HL-60 (cell line): ENCODE measurements around the gene TASP1.
"Not testable (repeated sequence)": the region's sequence is repeated elsewhere in the genome, so short reads cannot be mapped to it uniquely, and the experiment has no call there.

Experiments
- DNase-seq, 2 experiments: peaks; one replicate each; pipeline ENCODE4 v3.0.0-alpha.2; 2010 to 2020; ENCODE audit warnings: low read depth in 1 of 2, low spot score in 1 of 2
- H3K27ac ChIP-seq: fragments of 250-450 bp; sonication (Bioruptor Pico); replicated peaks from 2 replicates; pipeline ENCODE4 v1.5.1; 2020; ENCODE audit warnings: mild to moderate bottlenecking, moderate library complexity
- H3K27me3 ChIP-seq: fragments of 250-450 bp; sonication (Bioruptor Pico); 2 replicates; pipeline ENCODE4 v1.5.1; 2021; ENCODE audit warnings: mild to moderate bottlenecking, moderate library complexity; ENCODE audit not compliant: insufficient read depth, poor library complexity, severe bottlenecking
- H3K4me3 ChIP-seq: replicated peaks from 2 replicates; pipeline ENCODE4 v1.5.1; 2011; ENCODE audit warnings: mild to moderate bottlenecking, control low read depth, low read length; ENCODE audit not compliant: insufficient read depth
- CTCF ChIP-seq: IDR thresholded peaks from one replicate; pipeline ENCODE4 v1.5.1; 2011; ENCODE audit warnings: low read length, control low read depth, inconsistent platforms; ENCODE audit not compliant: insufficient read depth
- GABPA ChIP-seq: IDR thresholded peaks from 2 replicates; pipeline ENCODE4 v1.6.1; 2012; ENCODE audit warnings: low read depth
- POLR2AphosphoS5 ChIP-seq: IDR thresholded peaks from 2 replicates; pipeline ENCODE4 v1.6.1; 2012; ENCODE audit warnings: low read depth
- REST ChIP-seq: IDR thresholded peaks from 2 replicates; pipeline ENCODE4 v1.6.1; 2012; ENCODE audit warnings: low read depth; ENCODE audit not compliant: insufficient replicate concordance
- SPI1 ChIP-seq: IDR thresholded peaks from 2 replicates; pipeline ENCODE4 v1.6.1; 2012; ENCODE audit warnings: low read depth, mild to moderate bottlenecking, borderline replicate concordance

The TASP1 gene

GRCh38 chr20:13665709-13666395, 27.1 kb upstream of the TASP1 start:
- DNase-seq: no peak
- no peak overlapping the region for H3K27ac ChIP-seq
- TF ChIP-seq SPI1: no peak
- no peak for TF ChIP-seq CTCF
- TF ChIP-seq POLR2AphosphoS5: no peak
- no peak for TF ChIP-seq GABPA
- TF ChIP-seq REST: no peak
- H3K27me3 ChIP-seq: peaks cover 2% of the 10 kb centered on the region
- H3K4me3 ChIP-seq: no peak overlapping the region

GRCh38 chr20:13661070-13661685, 22.4 kb upstream of the TASP1 start:
- no peak overlapping the region for H3K4me3 ChIP-seq
- peaks cover 2% of the 10 kb centered on the region for H3K27me3 ChIP-seq
- DNase-seq: no peak
- no peak overlapping the region for H3K27ac ChIP-seq
- TF ChIP-seq POLR2AphosphoS5 (no peak), SPI1 (no peak), GABPA (no peak), REST (no peak), CTCF (no peak)

- TF ChIP-seq REST (no peak), POLR2AphosphoS5 (no peak), CTCF (no peak), GABPA (no peak), SPI1 (peak; percentile 77)
- peaks cover 2% of the 10 kb centered on the region for H3K27me3 ChIP-seq
- no peak overlapping the region for H3K27ac ChIP-seq
- H3K4me3 ChIP-seq: no peak overlapping the region
- DNase-seq: no peak
Measured at GRCh38 chr20:13659288-13659687, 20.6 kb upstream of the TASP1 start.

- not testable (repeated sequence) for DNase-seq, H3K27me3 ChIP-seq, H3K4me3 ChIP-seq, H3K27ac ChIP-seq
Measured at GRCh38 chr20:13658060-13658459, 19.3 kb upstream of the TASP1 start.
